GM12891 (cell line): ENCODE measurements around the gene HTRA1.

Source experiments
- PAX5 ChIP-seq: IDR thresholded peaks from 2 replicates; pipeline ENCODE4 v1.6.1; 2011; ENCODE audit warnings: low read length, moderate library complexity, mild to moderate bottlenecking; ENCODE audit not compliant: insufficient read depth, severe bottlenecking
- POLR2A ChIP-seq: IDR thresholded peaks from 2 replicates; pipeline ENCODE4 v1.6.1; 2011; ENCODE audit warnings: low read depth, low read length, control low read depth
- POLR2AphosphoS5 ChIP-seq: IDR thresholded peaks from 2 replicates; pipeline ENCODE4 v1.6.1; 2011; ENCODE audit warnings: low read depth, low read length, control low read depth
- POU2F2 ChIP-seq: IDR thresholded peaks from 2 replicates; pipeline ENCODE4 v1.6.1; 2011; ENCODE audit warnings: low read depth, mild to moderate bottlenecking, control low read depth, low read length, moderate library complexity
- SPI1 ChIP-seq: IDR thresholded peaks from 2 replicates; pipeline ENCODE4 v1.6.1; 2011; ENCODE audit warnings: low read depth, low read length, control low read depth
- TAF1 ChIP-seq: IDR thresholded peaks from 2 replicates; pipeline ENCODE4 v1.6.1; 2011; ENCODE audit warnings: low read depth, low read length, control low read depth

DNA sequence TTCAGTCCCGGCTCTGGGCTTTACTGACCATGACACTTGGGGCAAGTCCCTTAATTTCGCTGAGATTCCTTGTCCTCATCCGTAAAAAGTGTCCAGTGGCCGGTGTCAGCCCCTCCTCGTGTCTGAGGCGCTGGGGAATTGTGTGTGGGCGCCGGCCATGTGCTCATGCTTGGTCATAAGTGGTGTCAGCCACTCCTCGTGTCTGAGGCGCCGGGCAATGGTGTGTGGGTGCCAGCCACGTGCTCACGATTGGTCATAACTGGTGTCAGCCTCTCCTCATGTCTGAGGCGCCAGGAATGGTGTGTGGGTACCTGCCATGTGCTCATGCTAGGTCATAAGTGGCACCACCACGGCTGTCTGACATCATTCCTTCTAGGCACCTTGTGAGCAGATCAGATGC, 58.5 kb downstream of the HTRA1 start:
- TF ChIP-seq POLR2A = no peak
- TF ChIP-seq POLR2AphosphoS5 = no peak
- TF ChIP-seq TAF1 = no peak
- TF ChIP-seq SPI1 = no peak
- no peak for TF ChIP-seq PAX5
- no peak for TF ChIP-seq POU2F2
